ENCODE measurements around the gene GNB1. TPM values are rescaled to one million over a fixed set of nuclear protein-coding genes. Genes with fewer than 3 reads are reported as not detected.

Gene GNB1
- total RNA-seq, 1 experiment from 2014 or later: 339 TPM

GRCh38 chr1:1901641-1902294 lies 10.9 kb upstream of the GNB1 start:
- Mint-ChIP-seq H3K9me3 (peaks cover 8% of the 10 kb centered on the region), H3K36me3 (no peaks in the 10 kb centered on the region)
- POLR2A ChIA-PET: interaction anchor here (0.7 kb wide), 1 partner anchor 53 kb away, joined by 6 read pairs; no protein-coding TSS in a partner anchor

GRCh38 chr1:1900883-1901640 lies 10.2 kb upstream of the GNB1 start:
- Mint-ChIP-seq H3K27ac (peak overlapping the region; percentile 65), H3K36me3 (no peaks in the 10 kb centered on the region), H3K9me3 (peaks cover 8% of the 10 kb centered on the region), H3K4me1 (peaks cover 4% of the 10 kb centered on the region), H3K4me3 (no peak overlapping the region), H3K27me3 (ENCODE audit: low read depth) (peaks cover 2% of the 10 kb centered on the region; the same call in 1 of the 2 replicates)
- ChIA-PET POLR2A (interaction anchor here (1.9 kb wide), 1 partner anchor 8 kb away, joined by 4 read pairs; no protein-coding TSS in a partner anchor), CTCF (interaction anchor here (0.7 to 1.9 kb wide), 8 partner anchors 42 to 222 kb away, joined by 3 to 9 read pairs (median 4); no protein-coding TSS in a partner anchor)
- ATAC-seq (no peak), DNase-seq (ENCODE audit: low spot score) (no peak)
- TF ChIP-seq OVOL2 (CRISPR knock-in tag; IDR thresholded peaks at IDR 0.05; ENCODE audit: borderline replicate concordance): no peak
- TF ChIP-seq ZNF512 (CRISPR knock-in tag; IDR thresholded peaks at IDR 0.05; ENCODE audit: borderline replicate concordance): peak; percentile 79; the same call in 1 of the 2 replicates

More at GRCh38 chr1:1901641-1902294, 10.9 kb upstream of the GNB1 start:
- TF ChIP-seq PRRX2 (CRISPR knock-in tag; IDR thresholded peaks at IDR 0.05) (no peak), E2F4 (CRISPR knock-in tag; IDR thresholded peaks at IDR 0.05; ENCODE audit: borderline replicate concordance, low read depth) (no peak), FOXJ3 (CRISPR knock-in tag; IDR thresholded peaks at IDR 0.05; ENCODE audit: borderline replicate concordance) (no peak), TEAD4 (CRISPR knock-in tag; IDR thresholded peaks at IDR 0.05) (no peak), E2F5 (CRISPR knock-in tag; IDR thresholded peaks at IDR 0.05) (no peak), SP1 (CRISPR knock-in tag; conservative IDR thresholded peaks at IDR 0.05) (no peak), JAZF1 (CRISPR knock-in tag; IDR thresholded peaks at IDR 0.05) (no peak), MXD4 (CRISPR knock-in tag; IDR thresholded peaks at IDR 0.05; ENCODE audit: borderline replicate concordance) (no peak), MYBL2 (CRISPR knock-in tag; IDR thresholded peaks at IDR 0.05) (no peak), TEAD1 (CRISPR knock-in tag; IDR thresholded peaks at IDR 0.05) (no peak)
- H3K4me1 Mint-ChIP-seq: peaks cover 8% of the 10 kb centered on the region
- no peak for DNase-seq (ENCODE audit: low spot score)
- no peak overlapping the region for H3K27ac Mint-ChIP-seq
- peaks cover 2% of the 10 kb centered on the region; the same call in 1 of the 2 replicates for H3K27me3 Mint-ChIP-seq (ENCODE audit: low read depth)
- ATAC-seq: no peak
- no peak overlapping the region for H3K4me3 Mint-ChIP-seq
- CTCF ChIA-PET: interaction anchor here (0.7 to 1.9 kb wide), 6 partner anchors 43 to 148 kb away, joined by 3 to 9 read pairs (median 4); partner anchors contain the start of gene PRKCZ

- POLR2A ChIA-PET: interaction anchor here (1.9 kb wide), 1 partner anchor 9 kb away, joined by 4 read pairs; no protein-coding TSS in a partner anchor
- ATAC-seq: no peak
- Mint-ChIP-seq H3K9me3 (peaks cover 8% of the 10 kb centered on the region), H3K27ac (no peak overlapping the region), H3K4me1 (peaks cover 7% of the 10 kb centered on the region), H3K4me3 (no peak overlapping the region), H3K27me3 (ENCODE audit: low read depth) (peaks cover 2% of the 10 kb centered on the region; the same call in 1 of the 2 replicates), H3K36me3 (no peaks in the 10 kb centered on the region)
- CTCF ChIA-PET: interaction anchor here (0.6 to 3.1 kb wide), 12 partner anchors 9 to 274 kb away, joined by 3 to 30 read pairs (median 4); partner anchors contain the start of gene NADK
- no peak for DNase-seq (ENCODE audit: low spot score)
- TF ChIP-seq AR (CRISPR knock-in tag; IDR thresholded peaks at IDR 0.05) (no peak), ZNF416 (CRISPR knock-in tag; IDR thresholded peaks at IDR 0.05) (no peak), CDX4 (CRISPR knock-in tag; IDR thresholded peaks at IDR 0.05; ENCODE audit: borderline replicate concordance) (no peak), GRHL2 (CRISPR knock-in tag; IDR thresholded peaks at IDR 0.05; ENCODE audit: insufficient replicate concordance, severe bottlenecking) (no peak), SMAD3 (CRISPR knock-in tag; IDR thresholded peaks at IDR 0.05; ENCODE audit: borderline replicate concordance) (no peak), SP1 (CRISPR knock-in tag; conservative IDR thresholded peaks at IDR 0.05) (no peak)
Measured at GRCh38 chr1:1899967-1900327, 9.1 kb upstream of the GNB1 start.

All from WTC11 (cell line).